Amygdala (tissue), 56 donors: ENCODE measurements around the gene KRT24.

Experiments used
- DNase-seq, 56 donors: peaks; one replicate each; lab custom pipeline; 2025; lab: John Stamatoyannopoulos, UW

The KRT24 gene

DNA sequence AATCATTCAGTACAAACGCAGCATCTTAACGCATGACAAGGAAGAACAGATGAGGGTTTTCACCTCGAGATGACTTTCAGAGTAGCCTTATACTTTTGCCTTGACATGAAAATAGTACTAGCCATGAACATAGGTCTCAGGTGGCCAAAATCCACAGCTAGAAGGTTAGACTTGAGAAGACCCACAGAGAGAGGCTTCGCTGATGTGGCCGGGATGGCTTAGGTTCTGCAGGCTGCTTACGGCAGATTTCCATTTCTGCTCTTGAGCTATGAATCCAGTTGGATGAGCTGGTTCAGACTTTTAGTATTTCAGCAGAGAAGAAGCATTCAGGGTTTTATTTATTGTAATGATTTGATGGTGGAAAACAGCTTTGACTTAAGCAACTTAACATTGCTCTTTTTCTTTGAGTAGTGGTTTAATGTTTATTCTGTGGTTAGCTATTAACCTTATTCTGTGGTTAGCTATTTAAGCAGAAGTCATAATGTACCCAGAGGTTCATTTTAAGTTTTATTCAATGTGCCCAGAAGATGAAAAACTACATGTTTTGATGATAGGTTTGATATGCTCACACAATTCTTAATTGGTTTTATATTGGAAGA lies 7.6 kb downstream of the KRT24 start:
- no peak for DNase-seq

DNA sequence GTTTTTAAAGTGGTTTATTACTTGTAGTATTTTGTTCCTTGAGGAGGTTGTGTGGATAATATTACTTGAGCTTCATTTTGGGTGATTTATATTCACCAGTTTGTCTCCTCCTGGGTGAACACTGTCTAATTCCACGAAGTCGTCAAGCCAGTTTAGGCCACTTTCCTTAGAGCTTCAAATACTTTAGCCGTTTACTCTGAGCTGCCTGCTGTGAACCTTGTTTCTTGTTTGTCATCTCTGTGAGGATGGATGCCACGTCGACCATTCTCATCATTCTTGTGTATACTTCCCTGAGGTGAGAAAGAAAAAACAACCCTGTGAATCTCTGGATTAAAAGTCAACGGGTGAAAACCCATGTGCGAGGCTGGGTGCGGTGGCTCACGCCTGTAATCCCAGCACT lies 9.0 kb downstream of the KRT24 start:
- DNase-seq: no peak

DNA sequence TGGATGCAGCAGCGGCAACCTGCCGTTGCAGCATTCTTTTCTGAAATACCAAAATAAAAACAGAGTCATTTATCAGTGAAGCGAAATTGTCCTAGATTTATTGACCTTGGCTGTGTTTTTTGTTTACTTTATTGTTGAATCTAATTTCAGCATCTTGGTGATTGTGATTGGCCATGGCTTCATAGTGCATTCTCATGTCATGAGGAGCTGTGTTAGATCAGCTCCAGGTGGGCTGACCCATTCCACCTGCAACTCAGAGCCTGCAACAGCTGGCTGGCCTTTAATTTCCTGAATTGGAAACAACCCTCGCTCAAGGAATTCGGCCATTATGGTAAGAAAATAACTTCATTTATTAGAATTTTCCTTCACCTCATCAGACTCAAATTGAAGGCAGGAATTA lies 16.4 kb downstream of the KRT24 start:
- DNase-seq: no peak

DNA sequence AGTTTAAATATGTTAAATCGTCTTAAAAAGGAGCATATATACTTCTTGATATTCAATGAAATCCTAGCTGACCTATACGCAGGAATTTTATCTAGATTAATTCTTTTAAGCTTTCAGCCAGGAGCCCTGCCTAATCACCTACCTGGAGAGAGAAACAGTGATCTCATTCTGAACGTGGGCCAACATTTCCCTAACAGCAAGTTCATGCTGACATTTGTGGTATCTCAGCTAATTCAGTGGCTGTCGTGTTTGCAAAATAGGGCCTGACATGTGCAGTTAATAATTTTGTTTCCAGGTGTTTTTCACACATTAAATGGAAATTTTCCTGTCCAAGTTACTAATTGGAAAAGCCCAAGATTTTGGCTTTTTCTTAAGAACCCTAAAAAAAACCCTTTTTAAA lies 17.4 kb downstream of the KRT24 start:
- DNase-seq: no peak

DNA sequence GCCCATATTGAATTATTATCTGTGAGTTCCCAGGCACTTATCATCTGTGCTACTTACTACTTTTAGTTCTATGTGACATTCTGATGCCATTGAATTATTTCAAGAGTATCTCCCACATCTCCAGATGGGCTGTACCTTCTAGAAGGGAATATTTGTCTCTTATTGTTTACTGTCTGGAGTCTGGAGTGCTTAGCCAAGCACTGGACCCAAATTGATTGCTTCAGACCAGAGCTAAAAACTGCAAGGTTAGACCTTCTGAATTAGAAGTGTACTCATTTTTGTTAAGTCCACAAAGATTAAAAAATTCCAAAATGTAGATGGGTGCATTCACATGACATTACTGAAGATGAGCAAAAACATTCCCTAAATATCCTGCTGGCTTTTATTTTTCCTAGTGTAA lies 22.6 kb downstream of the KRT24 start:
- no peak for DNase-seq

DNA sequence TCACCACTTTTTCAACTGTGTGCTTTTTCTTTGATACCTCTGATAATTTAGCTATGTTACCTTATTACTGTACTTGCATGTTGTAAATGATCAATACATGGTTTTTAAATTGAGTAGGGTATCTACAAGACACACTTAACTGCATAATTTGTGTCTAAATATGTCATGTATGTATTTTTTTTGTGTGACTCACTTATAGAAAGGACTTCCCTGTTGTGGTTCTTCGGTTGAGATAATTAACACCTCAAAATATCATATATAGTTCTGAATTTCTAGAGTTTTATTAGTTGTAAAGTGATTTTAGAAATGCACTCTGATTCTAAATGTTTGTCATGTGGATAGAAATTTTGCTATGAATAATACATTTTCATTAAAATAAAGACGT lies 24.0 kb downstream of the KRT24 start:
- no peak for DNase-seq

DNA sequence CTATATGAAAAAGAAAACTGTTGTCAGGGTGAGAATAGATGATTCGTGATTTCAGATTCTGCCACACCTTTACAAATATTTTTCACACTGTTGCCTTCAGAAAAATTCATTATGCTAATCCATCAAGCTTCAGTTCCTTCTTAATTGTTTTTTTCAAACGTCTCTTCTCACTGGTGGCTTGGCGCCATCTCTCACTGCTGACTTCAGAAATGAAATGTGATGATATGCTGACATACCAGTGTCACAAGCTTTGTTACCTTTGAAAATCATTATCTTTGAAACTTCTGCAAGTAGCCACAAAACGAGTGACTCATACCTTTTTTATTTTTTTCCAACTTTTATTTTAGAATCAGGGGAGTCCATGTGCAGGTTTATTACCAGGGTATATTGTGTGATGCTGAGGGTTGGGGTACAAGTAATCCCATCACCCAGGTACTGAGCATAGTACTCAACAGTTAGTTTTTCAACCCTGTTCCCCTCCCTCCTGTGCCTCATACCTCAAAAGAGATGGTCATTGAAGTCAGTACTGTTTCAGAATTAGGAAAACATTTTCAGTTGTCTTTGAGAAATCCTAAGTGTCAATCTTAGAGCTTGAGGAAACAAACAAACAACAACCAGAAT lies 24.5 kb downstream of the KRT24 start:
- no peak for DNase-seq

DNA sequence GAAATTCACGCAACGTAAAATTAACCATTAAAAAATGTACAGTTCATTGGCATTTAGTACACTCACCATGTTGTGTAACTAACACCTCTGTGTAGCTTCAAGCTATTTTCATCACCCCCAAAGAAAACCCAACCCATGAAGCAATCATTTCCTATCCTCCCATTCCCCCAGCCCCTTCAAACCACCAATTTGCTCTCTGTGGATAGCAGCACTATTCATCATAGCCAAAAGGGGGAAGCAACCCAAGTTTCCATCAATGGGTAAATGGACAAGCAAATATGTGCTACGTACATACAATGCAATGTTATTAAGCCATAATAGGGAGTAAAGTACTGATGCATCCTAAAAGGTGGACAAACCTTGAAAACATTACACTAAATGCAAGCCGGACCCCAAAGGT lies 27.6 kb downstream of the KRT24 start:
- DNase-seq: no peak

DNA sequence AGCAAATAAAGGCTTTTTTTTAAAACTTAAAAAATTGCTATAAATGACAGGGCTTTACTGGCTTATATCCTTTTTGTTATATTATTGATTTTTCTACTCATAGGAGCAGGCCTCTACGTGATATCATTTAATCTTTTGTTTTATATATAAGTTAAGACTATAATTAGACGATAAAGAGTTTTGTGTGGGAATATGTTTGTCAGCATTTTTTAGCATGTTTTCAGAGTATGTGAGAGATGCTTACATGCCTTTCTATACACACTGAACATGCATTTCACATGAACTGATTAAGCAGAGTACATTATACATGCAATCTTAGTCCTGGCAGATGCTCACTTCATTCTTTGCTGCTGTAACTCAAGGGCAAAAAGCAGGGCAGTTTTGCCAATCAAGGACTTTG lies 30.9 kb downstream of the KRT24 start:
- no peak for DNase-seq

DNA sequence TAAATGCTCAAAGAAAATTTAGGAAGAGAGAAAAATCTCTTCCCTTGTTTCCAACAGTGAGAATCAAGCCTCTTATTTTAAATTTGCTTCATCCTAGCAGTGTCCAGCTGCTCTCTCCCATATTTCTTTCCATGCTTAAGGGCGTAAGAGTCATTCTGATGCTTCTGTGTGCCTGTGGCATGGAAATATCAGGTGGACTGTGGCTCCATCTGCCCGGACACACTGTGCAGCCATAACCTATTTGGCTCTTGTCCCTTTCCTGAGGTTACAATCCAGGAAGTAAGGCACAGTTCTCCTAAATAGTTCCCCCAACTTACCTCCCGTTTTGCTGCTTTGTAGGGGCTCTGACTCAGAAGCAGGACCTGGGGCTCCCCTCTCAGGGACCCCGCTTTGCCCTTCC lies 32.3 kb downstream of the KRT24 start:
- no peak for DNase-seq

DNA sequence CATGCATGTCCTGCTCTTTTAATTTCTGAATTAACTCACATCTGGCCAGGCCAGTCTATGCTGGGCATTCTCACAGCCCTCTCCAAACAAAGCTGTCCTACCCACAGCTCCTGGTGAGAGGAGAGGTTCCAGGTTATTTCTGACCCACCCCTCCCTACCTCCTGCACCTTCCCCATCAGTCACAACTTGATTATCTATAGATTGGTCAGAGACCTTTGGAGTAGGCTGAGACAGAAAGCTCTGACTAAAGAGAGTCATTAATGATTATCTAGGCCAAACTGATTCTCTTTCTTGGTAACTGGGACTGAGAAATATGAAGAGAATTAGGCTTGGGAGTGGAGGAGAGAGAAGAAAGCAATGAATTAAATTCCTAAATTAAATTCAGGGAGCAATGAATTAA lies 37.2 kb downstream of the KRT24 start:
- DNase-seq: no peak

DNA sequence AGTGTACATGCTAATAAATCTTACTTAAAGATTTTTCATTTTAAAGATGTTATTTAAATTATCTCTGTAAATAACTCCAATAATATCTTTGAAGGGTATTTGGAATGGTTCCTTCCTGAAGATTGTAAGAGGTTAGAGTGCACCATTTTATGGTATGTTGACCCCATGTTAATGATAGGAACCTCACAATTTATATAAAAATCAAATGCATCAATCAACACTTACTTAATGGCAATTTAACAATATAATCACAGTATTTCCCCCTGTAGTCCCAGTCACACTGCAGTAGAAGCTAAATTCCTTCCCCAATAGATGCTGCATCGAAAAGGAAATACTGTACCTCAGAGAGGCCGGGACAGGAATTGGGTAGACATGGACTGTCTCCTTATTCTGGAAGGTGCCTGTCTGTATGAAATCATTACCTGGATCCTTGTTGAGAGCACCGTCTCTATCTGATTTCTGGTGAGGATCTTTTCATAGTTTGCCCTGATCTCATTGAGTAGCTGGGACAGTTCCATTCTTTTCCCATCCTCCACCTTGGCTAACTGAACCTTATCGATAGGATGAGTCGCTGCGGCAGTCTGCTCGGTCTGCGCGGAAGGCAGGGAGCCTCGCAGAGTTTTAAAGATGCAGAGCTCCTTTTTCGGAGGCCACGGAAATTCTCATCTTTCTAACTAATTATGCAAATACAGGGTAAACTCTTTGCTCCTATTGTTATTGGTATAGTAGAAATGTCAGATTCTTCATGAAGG lies 38.8 kb downstream of the KRT24 start, which contains the start of gene KRT222:
TSS of gene KRT222 (minus strand) at position 596 of the 752 bp plus-strand sequence. CDS start at position 518, 78 bp downstream.
- peak in 12 of 56 donors; percentile 0 to 11 (median 4) for DNase-seq

DNA sequence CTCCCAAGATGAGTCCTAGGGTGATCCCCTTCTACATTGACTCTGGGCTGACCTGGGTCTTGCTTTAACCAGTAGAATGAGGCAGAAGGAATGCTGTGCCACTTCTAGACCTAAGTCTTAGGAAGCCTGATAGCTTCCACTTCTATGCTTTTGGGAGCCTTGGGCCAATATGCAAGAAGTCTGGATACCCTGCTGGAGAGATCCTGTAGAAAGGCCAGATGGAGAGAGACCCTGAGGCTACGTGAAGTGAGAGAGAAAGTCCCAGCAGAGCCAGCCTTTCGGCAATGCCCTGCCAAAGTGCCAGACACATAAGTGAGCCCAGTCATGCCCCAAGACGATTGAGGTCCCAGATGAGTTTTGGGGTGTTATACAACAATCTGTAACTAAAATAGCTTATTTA lies 40.3 kb downstream of the KRT24 start:
- DNase-seq: no peak

DNA sequence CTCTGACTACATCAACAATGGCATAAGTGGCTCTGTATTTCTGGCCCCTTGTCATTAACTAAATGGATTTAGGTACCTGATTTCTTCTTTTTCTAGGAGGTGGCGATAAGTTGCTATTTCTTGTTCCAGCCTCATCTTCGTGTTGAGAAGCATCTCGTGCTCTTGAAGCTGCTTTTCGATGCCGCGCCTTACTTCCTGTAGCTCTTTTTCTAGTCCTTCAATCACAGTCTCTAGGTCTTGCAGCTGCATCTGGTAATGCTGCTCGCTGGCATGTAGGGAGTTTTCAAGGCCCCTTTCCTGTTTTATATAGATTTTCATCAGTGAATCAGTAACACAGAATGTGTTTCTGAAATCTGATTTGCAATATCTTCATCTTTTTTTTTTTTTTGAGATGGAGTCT lies 43.6 kb downstream of the KRT24 start:
- DNase-seq: no peak

DNA sequence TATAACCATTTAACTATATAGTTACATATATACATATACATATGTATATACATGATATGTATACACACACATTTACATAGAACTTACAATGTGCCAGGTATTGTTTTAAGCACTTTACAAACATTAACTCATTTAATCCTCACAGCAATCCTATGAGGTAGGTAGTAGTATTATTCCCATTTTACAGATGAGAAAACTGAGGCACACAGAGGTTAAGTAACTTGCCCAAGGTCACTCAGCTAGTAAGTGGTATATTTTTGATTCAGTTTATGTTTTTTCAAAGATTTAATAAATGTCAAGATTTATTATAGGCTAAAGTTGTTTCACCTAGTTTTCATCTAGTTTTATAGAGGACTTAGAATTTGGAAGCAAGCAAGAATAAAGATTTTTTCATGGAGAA lies 45.2 kb downstream of the KRT24 start:
- DNase-seq: no peak

DNA sequence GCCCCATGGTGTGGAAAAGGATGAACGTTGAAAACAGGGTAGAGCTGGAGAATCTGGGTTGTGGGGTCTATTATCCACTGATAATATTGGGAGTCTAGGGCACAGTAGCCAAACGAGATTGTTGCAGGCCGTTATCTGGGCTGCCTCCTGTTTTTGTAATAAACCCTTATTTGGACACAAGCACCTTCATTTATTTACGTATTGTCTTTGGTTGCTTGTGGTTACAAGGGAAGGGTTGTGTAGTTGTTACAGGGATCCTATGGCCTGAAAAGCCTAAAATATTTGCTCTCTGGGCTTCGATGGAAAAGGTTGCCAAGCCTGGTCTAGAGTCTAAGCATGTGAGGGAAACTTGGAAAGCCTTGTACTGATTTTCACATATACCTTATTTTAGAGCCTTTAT lies 51.6 kb downstream of the KRT24 start:
- no peak for DNase-seq

DNA sequence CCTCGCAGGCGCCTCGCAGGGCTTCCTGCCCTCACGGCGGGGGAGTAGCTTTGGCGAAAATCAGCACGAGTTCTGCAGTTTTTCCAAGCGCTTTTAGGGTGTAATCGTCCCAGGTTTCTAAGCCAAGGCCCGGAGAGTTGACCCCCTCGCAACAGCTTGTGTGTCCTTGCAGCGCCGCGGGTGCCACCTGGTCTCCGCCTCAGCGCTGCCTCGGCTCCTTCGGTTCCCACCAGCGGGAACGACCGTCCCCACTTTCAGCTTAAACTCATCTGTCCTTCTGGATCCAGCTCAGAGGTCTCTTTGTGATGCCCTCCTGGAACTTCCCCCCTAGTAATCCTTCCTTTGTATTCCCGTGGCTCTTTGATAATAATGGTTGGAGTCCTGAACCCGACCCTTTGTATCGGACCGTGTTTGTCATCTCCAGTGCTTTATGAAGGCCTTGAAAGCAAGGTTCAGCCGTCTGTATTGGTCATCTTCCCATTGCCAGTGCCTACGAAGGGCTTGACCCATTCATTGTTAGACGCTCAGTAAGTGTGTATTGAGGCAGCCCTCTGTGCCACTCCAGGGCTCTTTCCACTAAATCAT lies 55.1 kb downstream of the KRT24 start:
- peak in 14 of 56 donors; percentile 16 to 62 (median 40) for DNase-seq
